ENCODE measurements around the gene MEGF11.

GRCh38 chr15:66148187-66148586 lies 105.4 kb downstream of the MEGF11 start:
- TF ChIP-seq, protein P1, sequence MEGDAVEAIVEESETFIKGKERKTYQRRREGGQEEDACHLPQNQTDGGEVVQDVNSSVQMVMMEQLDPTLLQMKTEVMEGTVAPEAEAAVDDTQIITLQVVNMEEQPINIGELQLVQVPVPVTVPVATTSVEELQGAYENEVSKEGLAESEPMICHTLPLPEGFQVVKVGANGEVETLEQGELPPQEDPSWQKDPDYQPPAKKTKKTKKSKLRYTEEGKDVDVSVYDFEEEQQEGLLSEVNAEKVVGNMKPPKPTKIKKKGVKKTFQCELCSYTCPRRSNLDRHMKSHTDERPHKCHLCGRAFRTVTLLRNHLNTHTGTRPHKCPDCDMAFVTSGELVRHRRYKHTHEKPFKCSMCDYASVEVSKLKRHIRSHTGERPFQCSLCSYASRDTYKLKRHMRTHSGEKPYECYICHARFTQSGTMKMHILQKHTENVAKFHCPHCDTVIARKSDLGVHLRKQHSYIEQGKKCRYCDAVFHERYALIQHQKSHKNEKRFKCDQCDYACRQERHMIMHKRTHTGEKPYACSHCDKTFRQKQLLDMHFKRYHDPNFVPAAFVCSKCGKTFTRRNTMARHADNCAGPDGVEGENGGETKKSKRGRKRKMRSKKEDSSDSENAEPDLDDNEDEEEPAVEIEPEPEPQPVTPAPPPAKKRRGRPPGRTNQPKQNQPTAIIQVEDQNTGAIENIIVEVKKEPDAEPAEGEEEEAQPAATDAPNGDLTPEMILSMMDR (IDR thresholded peaks at IDR 0.05) = no peak
- TF ChIP-seq POLR2A (IDR thresholded peaks at IDR 0.05) = no peak

Measured in right lobe of liver (tissue), 4 donors.